ENCODE data around the gene P2RY11. TPM values are rescaled to one million over a fixed set of nuclear protein-coding genes. Genes with fewer than 3 reads are reported as not detected.
A peak's percentile ranks its signal among the peaks of the same experiment; 100 is the strongest.

The P2RY11 gene
- total RNA-seq, 1 experiment from 2014 or later = 18.4 TPM

DNA sequence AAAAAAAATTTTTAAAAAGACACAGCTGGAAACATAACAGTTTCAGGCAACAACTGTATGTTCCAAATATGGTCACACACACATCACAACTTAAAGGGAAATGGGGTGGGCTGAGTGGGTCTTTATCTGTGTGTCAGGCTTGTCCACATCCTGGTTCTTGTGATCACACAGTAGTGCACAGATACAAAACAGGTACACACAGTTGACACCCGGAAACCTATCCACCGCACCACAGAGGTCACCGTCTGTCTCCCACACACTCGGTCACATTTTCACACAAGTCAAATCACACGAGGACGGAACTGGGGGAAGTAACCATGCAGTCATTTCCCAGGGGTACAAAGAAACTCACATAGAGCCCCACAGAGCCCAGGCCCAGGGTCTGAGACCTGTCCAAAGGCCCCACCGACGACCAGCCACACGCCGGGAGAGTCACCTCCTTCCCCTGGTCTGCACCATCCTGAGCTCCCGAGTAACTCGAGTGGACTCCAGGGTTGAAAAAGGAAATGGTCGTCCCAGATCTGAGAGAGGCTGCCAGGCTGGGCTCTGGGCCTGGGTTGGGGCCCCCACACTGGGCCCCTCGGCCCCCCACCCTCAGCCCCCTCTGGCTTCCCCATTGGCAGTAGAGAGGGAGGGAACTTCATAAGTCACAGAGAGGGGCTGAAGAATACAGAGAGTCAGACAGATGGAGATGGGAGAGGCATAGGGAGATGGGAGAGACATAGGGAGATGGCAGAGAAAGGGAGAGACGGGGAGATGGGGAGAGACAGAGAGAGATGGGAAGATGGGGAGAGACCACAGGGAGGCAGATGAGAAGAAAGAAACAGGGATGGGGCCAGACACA lies 6.6 kb upstream of the P2RY11 start:
- CTCF ChIA-PET = no interaction called here
- intact Hi-C loops (cut with micrococcal nuclease; ENCODE audit: unreplicated experiment) = no loop called here
- Histone ChIP-seq H3K4me1 (no peaks in the 10 kb centered on the region; the same call in 1 of the 2 replicates), H3K27me3 (replicated peaks; ENCODE audit: control insufficient read depth, insufficient read depth, low read length) (no peaks in the 10 kb centered on the region), H3K9me3 (no peaks in the 10 kb centered on the region), H3K4me3 (ENCODE audit: low read depth, low read length) (no peak overlapping the region), H3K36me3 (ENCODE audit: control insufficient read depth, insufficient read depth, low read length) (peaks cover 2% of the 10 kb centered on the region; the same call in 1 of the 2 replicates)
- no peaks in the 10 kb centered on the region for H3K27me3 Mint-ChIP-seq (ENCODE audit: insufficient read depth, unreplicated experiment)
- TF ChIP-seq, protein P1, sequence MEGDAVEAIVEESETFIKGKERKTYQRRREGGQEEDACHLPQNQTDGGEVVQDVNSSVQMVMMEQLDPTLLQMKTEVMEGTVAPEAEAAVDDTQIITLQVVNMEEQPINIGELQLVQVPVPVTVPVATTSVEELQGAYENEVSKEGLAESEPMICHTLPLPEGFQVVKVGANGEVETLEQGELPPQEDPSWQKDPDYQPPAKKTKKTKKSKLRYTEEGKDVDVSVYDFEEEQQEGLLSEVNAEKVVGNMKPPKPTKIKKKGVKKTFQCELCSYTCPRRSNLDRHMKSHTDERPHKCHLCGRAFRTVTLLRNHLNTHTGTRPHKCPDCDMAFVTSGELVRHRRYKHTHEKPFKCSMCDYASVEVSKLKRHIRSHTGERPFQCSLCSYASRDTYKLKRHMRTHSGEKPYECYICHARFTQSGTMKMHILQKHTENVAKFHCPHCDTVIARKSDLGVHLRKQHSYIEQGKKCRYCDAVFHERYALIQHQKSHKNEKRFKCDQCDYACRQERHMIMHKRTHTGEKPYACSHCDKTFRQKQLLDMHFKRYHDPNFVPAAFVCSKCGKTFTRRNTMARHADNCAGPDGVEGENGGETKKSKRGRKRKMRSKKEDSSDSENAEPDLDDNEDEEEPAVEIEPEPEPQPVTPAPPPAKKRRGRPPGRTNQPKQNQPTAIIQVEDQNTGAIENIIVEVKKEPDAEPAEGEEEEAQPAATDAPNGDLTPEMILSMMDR (IDR thresholded peaks at IDR 0.05; ENCODE audit: insufficient read depth in 1 of 2, low read depth in 1 of 2, low read length in 1 of 2, severe bottlenecking in 1 of 2, unreplicated experiment in 1 of 2) = no peak
- no peaks in the 10 kb centered on the region for H3K9me3 Mint-ChIP-seq (ENCODE audit: unreplicated experiment)
- no peak for DNase-seq
- peaks cover 5% of the 10 kb centered on the region for H3K4me1 Mint-ChIP-seq (ENCODE audit: low read depth, unreplicated experiment)
- peak overlapping the region; percentile 4 for H3K4me3 Mint-ChIP-seq (ENCODE audit: unreplicated experiment)
- no peak overlapping the region for H3K27ac Mint-ChIP-seq (ENCODE audit: unreplicated experiment)
- peaks cover 41% of the 10 kb centered on the region for H3K36me3 Mint-ChIP-seq (ENCODE audit: insufficient read depth, unreplicated experiment)
- no TSS peak for BruUV-seq (replicated peaks)
- POLR2A ChIA-PET = interaction anchor here (0.6 to 1.0 kb wide), 2 partner anchors 9 to 327 kb away, joined by 3 to 8 read pairs; no protein-coding TSS in a partner anchor

DNA sequence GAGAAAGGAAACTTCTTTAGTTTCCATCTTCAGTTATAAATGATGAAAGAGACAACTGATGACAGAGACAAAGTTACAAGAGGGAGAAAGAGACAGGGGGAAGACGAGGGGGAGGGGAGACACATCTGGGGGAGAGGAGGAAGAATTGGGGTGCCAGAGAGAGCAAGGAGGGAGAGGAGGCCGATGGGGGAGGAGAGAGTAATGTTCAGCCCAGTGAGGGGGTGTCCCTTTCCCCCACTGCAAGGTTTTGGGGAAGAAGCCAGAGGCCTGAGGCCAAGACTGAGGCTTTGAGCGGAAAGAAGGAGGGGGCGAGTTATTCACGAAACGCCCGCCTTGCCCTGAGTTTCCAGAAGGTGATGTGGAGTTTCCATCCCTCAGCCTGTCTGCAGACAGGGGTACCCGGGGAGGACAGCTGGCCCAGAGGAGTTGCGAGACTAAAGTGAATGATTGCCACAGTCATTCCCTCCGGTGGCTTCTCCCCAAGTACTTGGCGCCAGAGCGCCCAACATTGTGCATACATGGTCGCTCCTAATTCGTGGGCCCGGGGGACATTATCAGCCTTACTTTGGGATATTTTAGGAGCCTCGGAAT lies 5.9 kb upstream of the P2RY11 start:
- intact Hi-C loops (cut with micrococcal nuclease; ENCODE audit: unreplicated experiment) = loop anchor here (1.0 kb wide), 1 partner anchor 9 kb away; no protein-coding TSS in a partner anchor
- H3K4me3 ChIP-seq (ENCODE audit: low read depth, low read length) = peak overlapping the region; percentile 14; the same call in 1 of the 2 replicates
- H3K4me1 ChIP-seq = no peaks in the 10 kb centered on the region; the same call in 1 of the 2 replicates
- CTCF ChIA-PET = no interaction called here
- no peaks in the 10 kb centered on the region for H3K9me3 Mint-ChIP-seq (ENCODE audit: unreplicated experiment)
- peaks cover 48% of the 10 kb centered on the region for H3K36me3 Mint-ChIP-seq (ENCODE audit: insufficient read depth, unreplicated experiment)
- POLR2A ChIA-PET = interaction anchor here (1.0 to 1.5 kb wide), 2 partner anchors 9 to 10 kb away, joined by 3 to 22 read pairs; no protein-coding TSS in a partner anchor
- TF ChIP-seq, protein P1 (IDR thresholded peaks at IDR 0.05; ENCODE audit: insufficient read depth in 1 of 2, low read depth in 1 of 2, low read length in 1 of 2, severe bottlenecking in 1 of 2, unreplicated experiment in 1 of 2) = no peak
- H3K4me1 Mint-ChIP-seq (ENCODE audit: low read depth, unreplicated experiment) = peaks cover 8% of the 10 kb centered on the region
- DNase-seq = no peak
- H3K27me3 ChIP-seq (replicated peaks; ENCODE audit: control insufficient read depth, insufficient read depth, low read length) = no peaks in the 10 kb centered on the region
- no peaks in the 10 kb centered on the region for H3K9me3 ChIP-seq
- BruUV-seq (replicated peaks) = no TSS peak
- H3K36me3 ChIP-seq (ENCODE audit: control insufficient read depth, insufficient read depth, low read length) = peaks cover 2% of the 10 kb centered on the region; the same call in 1 of the 2 replicates
- H3K27me3 Mint-ChIP-seq (ENCODE audit: insufficient read depth, unreplicated experiment) = no peaks in the 10 kb centered on the region
- H3K4me3 Mint-ChIP-seq (ENCODE audit: unreplicated experiment) = peak overlapping the region; percentile 87
- peak overlapping the region; percentile 85 for H3K27ac Mint-ChIP-seq (ENCODE audit: unreplicated experiment)

All from Caco-2 (cell line).